Tibial nerve (tissue), 4 donors: Measurements from ENCODE around the gene PRIM2.
"Not testable (repeated sequence)": the region's sequence is repeated elsewhere in the genome, so short reads cannot be mapped to it uniquely, and the experiment has no call there.

ENCODE experiments used
- CTCF ChIP-seq, 5 experiments: fragments of 200-600 bp in 3 of 5; fragments of 450-650 bp in 2 of 5; sonication (generic) in 3 of 5; IDR thresholded peaks; one replicate each; pipeline ENCODE4 v1.5.1; 2016 to 2019; ENCODE audit warnings: antibody characterized with exemption in 5 of 5, mild to moderate bottlenecking in 3 of 5, moderate library complexity in 2 of 5
- EP300 ChIP-seq, 2 donors: sonication (generic); formaldehyde crosslinking; IDR thresholded peaks; one replicate each; pipeline ENCODE4 v1.6.1; 2017; ENCODE audit warnings: antibody characterized with exemption in 2 of 2, mild to moderate bottlenecking in 1 of 2

DNA sequence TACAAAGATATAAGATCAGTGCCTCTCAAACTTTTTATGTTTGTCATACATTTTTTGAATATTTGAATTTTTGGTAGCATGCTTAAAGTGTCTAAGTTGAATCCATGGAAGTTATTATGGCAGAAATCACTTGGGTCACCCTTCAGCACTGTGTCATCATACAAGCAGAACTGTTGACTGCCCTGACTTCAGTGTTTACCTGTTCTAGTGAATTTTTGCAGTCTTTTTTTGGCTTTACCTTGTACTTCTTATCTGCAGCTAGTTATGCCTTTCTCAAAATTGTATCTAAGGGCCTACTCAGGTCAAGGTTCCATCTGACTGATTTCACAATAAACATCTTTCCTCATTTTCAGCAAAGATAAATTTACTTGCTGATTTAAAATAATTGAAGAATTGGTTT is 241.7 kb downstream of the PRIM2 start:
- not testable (repeated sequence) for TF ChIP-seq CTCF, EP300 (IDR thresholded peaks at IDR 0.05)
